GM21515 (cell line): ENCODE results near the gene MMP8.
"Not testable (repeated sequence)": the region's sequence is repeated elsewhere in the genome, so short reads cannot be mapped to it uniquely, and the experiment has no call there.

Experiments used
- ATAC-seq: cut with Tn5 transposase; IDR thresholded peaks from one replicate; pipeline ENCODE4 v1.9.1; 2021; ENCODE audit not compliant: unreplicated experiment

Gene MMP8

DNA sequence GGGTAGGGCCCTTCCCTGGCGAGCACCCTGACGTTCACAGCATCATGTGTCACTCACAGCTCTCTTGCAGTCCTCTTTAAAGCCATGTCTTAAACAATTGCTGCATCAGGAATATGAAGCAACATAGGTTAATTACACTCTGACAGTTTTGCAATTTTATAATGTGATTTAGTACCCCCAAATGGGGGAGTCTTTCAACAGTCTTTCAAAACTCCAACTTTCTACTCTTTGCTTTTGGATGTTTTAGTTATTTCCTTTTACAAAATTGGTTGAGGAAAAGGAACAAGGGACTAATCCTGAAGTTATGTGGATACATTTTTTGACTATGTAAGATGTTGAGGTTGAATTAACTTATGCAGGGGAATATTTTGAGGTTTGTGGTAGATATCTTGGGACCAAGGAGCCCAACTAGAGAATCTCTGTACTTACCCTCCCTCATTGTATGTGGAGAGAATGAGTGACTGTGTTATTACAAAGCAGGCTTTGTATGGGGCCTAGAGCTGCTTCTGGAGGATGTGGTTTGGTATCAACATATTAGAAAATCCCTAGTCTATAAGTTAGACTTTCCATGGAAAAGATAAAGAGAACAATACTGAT, at the start of gene MMP8:
TSS of gene MMP8 (minus strand) at position 51 of the 597 bp plus-strand sequence. CDS start 99 bp downstream, outside the sequence.
- ATAC-seq = no peak

- ATAC-seq = no peak
Measured at GRCh38 chr11:102773386-102773785, 48.6 kb upstream of the MMP8 start.

GRCh38 chr11:102771351-102771750, 46.6 kb upstream of the MMP8 start:
- no peak for ATAC-seq

- ATAC-seq = no peak
Measured at GRCh38 chr11:102770191-102770590, 45.4 kb upstream of the MMP8 start.

DNA sequence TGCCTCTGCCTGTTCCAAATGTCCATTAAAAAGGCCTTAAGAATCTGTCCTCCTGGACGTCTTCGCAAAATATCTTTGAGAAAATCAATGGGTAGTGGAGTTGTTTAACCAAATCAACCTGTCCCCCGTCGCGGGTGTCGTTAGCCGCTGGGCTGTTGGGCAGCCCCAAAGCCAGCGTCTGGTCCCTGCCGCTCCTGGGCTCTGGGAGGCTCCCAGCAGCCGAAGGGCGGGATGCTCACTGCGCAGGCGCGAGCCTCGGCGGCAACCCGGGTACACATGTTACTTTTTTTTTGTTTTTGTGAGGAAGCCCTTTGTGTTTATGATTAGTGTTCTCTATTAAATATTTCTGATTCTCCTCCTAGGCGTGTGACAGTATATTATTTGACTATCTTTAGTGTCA, 43.0 kb upstream of the MMP8 start:
- ATAC-seq = no peak

DNA sequence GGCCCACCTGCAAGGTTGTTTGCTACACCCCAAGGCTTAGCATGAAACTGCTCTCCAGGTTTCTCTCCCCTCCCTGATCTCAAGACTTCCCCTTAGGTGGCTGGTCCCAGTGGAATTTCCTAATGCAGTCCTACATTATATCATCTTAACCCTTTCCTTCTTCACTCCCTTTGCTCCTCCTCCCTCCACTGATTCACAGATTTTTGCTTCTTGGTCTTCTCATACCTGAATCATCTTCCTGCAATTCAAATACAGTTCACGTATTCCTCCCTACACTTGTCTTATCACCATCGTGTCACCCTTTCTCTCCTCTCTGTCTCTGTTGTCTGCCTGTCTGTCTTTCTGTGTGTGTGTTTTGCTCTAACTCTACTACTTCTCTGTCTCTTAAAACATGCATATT, 38.7 kb upstream of the MMP8 start:
- no peak for ATAC-seq

DNA sequence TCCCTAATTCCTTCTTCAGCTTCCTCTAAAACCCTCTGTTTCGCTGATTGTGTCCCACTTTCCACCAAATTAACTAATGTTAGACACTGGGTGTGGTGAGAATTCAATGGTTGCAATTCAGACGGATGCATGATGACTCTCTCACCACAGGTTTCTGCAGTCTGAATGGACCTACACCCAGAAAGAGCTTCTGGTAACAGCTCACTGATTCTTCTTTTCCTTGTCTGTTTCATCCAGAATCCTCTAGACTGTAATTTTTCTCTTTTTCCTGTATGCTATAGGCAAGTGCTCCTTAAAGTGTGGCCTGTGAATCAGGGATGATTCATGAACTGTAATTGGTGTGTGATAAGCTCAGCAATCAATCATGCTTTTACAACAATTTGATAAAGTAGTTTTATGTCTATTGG, 37.6 kb upstream of the MMP8 start:
- no peak for ATAC-seq

DNA sequence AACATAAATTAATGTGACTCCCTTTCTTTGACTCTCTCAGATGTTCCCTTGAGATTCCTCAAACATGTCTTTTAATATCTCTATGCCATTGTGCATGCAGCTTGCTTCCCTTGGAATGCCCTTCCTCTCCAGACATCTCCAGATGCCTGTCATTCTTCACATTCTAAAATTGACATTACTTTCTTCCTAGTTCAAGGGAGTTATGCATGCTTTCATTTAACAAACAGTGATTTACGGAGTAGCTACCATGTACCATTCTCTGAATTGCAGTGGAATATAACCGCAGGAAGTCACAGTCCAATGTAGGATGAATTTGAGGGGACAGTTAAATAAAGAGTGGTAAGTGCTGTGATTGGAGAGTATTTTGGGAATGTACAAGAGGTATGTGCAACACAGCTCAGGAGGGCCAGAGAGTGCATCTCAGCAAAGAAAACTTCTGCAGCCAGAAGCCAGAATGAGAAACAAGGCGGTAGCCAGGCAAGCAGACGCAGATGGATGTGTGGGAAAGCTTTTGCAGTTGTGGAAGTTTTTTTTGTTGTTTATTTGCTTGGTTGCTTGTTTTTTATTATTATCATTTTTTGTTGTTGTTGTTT, 37.0 kb upstream of the MMP8 start:
- no peak for ATAC-seq

DNA sequence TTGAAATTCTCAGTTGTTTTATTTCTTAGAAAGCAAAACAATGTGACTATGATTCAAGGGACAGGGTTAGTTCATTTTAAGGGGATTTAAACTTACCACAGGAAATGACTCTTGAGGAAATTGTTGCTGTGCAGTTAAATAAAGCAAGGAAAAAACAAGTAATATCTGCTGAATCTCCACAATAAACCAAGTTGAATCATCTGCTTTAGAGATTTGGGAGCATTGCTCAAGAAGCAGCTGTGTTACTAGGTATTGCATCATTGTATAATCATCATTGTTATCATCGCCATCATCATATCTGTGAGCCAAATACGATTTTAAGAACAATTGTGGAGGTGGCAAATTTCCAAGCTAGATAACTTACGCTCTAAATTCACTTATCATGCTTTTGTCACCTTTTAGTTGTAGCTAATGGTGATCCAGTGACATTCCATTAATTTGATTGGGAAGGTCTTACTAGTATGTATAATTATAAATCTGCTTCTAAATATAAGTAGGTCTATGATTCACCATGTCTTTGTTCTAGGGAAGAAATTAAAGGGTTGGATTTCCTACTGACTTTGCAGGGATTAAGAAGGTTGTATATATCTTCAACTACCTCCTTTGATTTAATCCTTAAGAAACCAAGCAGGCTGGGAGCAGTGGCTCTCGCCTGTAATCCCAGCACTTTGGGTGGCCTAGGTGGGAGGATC, 35.7 kb upstream of the MMP8 start:
- no peak for ATAC-seq

DNA sequence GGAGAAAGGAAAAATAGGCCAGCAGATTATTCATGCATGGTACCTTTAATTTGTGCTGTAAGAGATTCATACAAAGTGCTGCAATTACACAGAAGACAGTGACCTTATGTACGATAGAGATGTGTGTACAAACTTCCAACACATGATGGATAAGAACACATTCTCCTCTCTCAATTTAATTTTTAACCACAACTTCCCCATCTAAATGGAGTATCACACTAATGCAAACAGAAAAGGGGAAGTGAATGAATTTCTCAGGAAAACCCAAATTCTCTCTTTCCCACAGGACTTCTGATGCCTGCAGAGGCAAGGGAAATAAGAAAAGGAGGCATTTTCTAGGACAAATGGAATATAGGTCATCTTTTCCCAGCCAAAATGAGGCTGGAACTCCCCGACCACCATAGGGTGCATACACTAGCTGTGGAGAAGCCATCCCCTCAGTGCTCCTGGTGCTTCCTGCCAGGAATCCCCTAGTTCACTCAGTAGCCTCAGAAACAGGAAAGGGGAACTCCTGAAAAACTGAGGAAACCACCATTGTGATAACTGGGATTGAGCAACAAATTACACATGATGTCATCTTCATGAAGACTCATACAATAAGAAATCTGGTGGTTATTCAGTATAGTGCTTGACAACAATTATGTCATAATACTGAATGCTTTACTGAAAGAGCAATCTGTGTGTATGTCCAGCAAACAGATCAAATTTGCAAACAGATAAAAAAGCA, 33.2 kb upstream of the MMP8 start:
- ATAC-seq = no peak

DNA sequence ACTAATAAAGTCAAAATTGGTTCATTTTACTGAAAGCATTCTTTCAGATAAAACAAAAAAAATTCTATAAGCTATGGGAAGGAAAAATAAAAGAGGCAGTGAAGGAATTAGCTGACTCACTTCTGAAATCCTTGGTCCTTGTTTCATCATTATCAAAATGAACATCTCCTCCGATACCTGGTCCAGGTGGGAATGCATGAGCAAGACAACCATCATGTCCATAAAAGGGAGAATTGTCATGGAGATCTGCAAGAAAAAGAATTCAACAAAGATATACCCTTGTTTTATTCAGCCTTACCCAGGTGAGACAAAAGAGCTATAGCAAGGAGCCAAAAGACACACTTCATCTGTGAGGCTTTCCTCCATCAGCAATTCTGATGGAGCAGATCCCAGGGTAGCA, 28.5 kb upstream of the MMP8 start:
- no peak for ATAC-seq

DNA sequence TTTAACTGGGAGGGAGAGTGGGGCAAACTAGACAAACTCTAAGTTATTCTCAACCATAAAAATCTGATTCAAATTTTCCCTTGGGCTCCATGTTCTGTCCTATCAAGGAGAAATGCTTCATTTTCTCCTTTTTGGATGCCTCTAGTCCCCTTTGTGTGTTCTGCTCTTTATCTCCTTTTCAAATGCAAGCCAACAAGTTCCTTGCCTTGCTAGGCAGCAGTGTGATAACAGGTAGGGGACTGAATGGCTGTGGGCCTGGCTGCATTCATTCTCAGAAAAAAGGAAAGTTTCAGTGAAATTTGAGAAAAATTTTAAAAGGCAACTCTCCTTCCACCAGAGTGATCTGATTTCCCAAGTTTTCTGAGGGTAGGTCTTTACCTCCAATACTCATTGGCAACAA, 26.9 kb upstream of the MMP8 start:
- no peak for ATAC-seq

DNA sequence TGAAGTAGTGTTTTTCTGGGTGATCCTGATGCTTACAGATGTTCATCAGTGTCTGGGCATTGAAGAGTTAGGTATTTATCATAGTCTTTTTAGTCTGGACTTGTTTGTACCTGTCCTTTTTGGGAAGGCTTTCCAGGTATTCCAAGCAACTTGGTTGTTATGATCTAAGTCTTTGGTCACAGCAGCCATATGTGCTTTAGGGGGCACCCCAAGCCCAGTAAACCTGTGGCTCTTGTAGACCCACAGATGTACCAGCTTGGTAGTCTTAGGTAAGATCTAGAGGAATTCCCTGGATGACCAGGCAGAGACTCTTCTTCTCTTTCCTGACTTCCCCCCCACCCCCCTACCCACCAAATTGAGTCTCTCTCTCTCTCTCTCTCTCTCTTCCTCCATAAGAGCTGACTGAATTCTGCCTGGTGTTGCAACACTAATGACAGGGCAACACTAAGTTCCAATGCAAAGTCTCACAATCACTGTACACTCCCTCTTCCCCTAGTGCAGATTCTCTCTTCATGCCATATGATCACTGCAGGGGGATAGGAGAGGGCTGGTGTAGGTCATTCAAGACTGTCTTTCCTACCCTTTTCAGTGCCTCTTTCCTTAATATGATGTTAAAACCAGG, 24.5 kb upstream of the MMP8 start:
- no peak for ATAC-seq

DNA sequence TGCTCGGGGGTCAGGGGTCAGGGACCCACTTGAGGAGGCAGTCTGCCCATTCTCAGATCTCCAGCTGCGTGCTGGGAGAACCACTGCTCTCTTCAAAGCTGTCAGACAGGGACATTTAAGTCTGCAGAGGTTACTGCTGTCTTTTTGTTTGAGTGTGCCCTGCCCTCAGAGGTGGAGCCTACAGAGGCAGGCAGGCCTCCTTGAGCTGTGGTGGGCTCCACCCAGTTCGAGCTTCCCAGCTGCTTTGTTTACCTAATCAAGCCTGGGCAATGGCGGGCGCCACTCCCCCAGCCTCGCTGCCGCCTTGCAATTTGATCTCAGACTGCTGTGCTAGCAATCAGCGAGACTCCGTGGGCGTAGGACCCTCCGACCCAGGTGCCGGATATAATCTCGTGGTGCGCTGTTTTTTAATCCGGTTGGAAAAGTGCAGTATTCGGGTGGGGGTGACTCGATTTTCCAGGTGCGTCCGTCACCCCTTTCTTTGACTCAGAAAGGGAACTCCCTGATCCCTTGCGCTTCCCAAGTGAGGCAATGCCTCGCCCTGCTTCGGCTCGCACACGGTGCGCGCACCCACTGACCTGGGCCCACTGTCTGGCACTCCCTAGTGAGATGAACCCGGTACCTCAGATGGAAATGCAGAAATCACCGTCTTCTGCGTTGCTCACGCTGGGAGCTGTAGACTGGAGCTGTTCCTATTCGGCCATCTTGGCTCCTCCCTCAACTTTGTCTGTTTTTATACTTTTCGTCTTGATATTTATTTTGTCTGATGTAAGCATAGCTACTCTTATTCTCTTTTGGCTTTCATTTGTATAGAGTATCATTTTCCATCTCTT, 22.2 kb upstream of the MMP8 start:
- ATAC-seq = not testable (repeated sequence)

DNA sequence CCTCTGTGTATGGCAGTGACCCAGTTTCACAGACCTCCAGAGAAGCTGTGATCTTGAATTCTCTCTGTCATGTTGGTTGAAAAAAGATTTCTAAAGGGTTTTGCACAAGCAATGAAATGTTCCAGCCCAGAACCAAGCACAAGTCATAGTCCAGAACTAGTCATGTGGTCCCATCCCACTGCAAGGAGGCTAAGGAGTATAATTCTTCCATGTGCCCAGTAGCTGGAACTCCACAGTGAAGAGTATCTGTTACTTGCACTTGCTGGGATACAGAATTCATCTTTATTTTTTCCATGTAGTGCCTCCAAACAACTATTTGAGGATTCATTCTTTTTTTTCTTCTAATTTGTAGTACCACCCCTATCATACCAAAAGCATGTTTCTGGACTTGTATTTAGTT, 9.9 kb upstream of the MMP8 start:
- ATAC-seq = no peak

- ATAC-seq = peak; percentile 86
Measured at GRCh38 chr11:102733232-102733875, 8.6 kb upstream of the MMP8 start.

DNA sequence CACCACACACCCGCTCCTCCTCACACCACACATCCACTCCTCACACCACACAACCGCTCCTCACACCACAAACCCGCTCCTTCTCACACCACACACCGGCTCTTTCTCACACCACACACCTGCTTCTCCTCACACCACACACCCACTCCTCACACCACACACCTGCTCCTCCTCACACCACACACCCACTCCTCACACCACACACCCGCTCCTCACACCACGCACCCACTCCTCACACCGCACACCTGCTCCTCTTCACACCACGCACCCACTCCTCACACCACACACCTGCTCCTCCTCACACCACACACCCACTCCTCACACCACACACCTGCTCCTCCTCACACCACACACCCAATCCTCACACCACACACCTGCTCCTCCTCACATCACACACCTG, 6.2 kb upstream of the MMP8 start:
- ATAC-seq = not testable (repeated sequence)

DNA sequence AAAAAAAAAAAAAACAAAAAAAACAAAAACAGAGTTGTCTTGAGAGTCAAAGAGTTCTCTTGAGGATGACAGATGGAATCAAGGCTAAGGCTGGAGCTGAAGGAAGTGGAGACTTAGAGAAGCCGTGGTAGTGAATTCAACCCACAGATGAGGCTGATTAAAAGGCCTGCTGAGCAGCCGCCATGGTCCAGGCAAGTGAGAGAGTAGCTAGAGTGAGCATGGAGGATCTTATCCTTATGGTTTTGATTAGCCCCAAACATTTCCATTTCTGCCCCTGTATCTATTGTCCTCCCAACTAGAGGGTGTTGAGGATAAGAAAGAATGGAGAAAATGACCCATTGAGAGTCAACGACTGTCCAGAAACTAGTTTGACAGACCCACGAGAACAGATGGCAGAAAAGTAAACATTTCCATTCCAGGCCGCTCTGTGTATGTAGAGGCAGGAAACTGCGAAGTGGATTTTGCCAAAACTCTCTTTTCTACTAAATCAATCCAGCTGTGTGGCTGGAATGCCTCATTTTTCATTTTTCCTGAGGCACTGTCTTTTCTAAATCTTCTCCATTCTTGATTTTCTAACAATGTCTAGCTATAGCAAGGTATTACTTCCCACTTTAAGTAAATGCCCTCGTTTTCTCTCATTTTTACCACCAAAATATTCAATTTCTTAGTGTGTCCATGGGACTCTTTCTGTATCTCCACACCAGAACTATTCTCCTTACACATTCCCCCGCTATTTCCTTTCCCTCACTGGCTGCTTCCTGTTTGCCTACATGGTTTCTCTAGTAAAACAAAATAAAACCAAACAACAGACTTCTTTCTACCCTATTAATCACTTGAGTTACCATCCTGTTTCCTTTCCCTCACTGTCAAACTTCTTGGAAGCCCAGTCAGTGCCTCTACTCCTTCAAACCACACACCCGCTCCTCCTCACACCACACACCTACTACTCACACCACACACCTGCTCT, 5.4 kb upstream of the MMP8 start:
- ATAC-seq = no peak

DNA sequence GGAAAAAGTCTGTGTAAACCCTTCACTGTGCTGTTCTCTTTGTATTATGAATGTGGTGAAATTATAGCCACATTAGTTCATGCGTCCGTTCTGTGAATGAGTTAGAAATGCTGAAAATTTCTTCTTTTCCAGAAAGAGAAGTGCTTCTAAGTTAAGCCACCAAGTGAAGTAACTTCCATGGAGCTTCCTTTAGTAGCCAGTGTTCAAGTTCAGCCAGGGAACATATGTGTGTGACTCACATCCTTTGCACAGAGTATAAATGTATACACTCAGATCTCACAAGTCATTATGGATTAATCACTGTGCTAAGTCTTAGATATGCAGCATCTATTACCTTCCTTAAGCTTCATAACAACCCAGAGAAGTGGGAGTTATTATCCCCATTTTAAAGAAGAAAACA, 3.1 kb upstream of the MMP8 start:
- no peak for ATAC-seq
